T-cell (primary cell): ENCODE results near the gene RIC8B. TPM values are rescaled to one million over a fixed set of nuclear protein-coding genes. Genes with fewer than 3 reads are reported as not detected.

Experiments used
- ATAC-seq, 4 experiments: fragments of 200-7000 bp in 3 of 4; fragments of 150-1000 bp in 1 of 4; cut with Tn5 transposase; replicated peaks in 1 of 4; 1 replicate in 3 of 4; 2 replicates in 1 of 4; pipeline ENCODE4 v1.10.0; 2021; ENCODE audit warnings: moderate library complexity in 3 of 4, mild to moderate bottlenecking in 2 of 4, moderate number of reproducible peaks in 1 of 4
- CTCF ChIA-PET, 2 donors: fragments of 300-600 bp; sonication (Branson Sonifier 250); formaldehyde crosslinking; loops; one replicate each; lab custom pipeline; 2022; ENCODE audit warnings: antibody characterized with exemption in 2 of 2; lab: Charles Lee
- POLR2A ChIA-PET, 2 donors: fragments of 300-600 bp; sonication (Branson Sonifier 250); formaldehyde crosslinking; loops; one replicate each; lab custom pipeline; 2022; ENCODE audit warnings: antibody characterized with exemption in 2 of 2; lab: Charles Lee
- DNase-seq, 35 experiments: peaks; one replicate each; pipeline versions ENCODE4 v3.0.0 to v3.0.0-alpha.2; 2013 to 2023
- H3K27ac ChIP-seq: one replicate; pipeline ENCODE4 v1.5.1; 2013; ENCODE audit warnings: low read length
- H3K27me3 ChIP-seq, 2 experiments: replicated peaks in 1 of 2; 1 replicate in 1 of 2; 2 replicates in 1 of 2; pipeline versions ENCODE4 v1.6.1 to v1.7.0; 2013; ENCODE audit warnings: low read length in 1 of 2, mixed read lengths in 1 of 2; ENCODE audit not compliant: control insufficient read depth in 2 of 2, insufficient read depth in 2 of 2; ENCODE audit errors: extremely low read depth in 1 of 2
- H3K36me3 ChIP-seq, 2 donors: 1 replicate in 1 of 2; 2 replicates in 1 of 2; pipeline versions ENCODE4 v1.6.1 to v1.7.0; 2013; ENCODE audit warnings: low read length in 1 of 2; ENCODE audit not compliant: control insufficient read depth in 2 of 2, insufficient read depth in 1 of 2; ENCODE audit errors: extremely low read depth in 1 of 2
- H3K4me1 ChIP-seq, 2 experiments: 1 replicate in 1 of 2; 2 replicates in 1 of 2; pipeline versions ENCODE4 v1.6.1 to v1.7.0; 2013; ENCODE audit warnings: low read length in 2 of 2, mixed read lengths in 1 of 2; ENCODE audit not compliant: insufficient read depth in 2 of 2, control insufficient read depth in 1 of 2; ENCODE audit errors: extremely low read depth in 1 of 2
- H3K4me3 ChIP-seq, 2 donors: 1 replicate in 1 of 2; 2 replicates in 1 of 2; pipeline versions ENCODE4 v1.5.1 to v1.7.0; 2013; ENCODE audit warnings: mild to moderate bottlenecking in 2 of 2, low read length in 1 of 2, moderate library complexity in 1 of 2; ENCODE audit not compliant: control insufficient read depth in 1 of 2; ENCODE audit errors: extremely low read depth in 1 of 2
- H3K9me3 ChIP-seq: 2 replicates; pipeline ENCODE4 v1.7.0; 2013
- H3K27ac Mint-ChIP-seq, 2 donors: one replicate each; pipeline ENCODE4 v1.8.0; 2020 to 2021; ENCODE audit warnings: mild to moderate bottlenecking in 2 of 2, mixed read lengths in 2 of 2
- H3K27me3 Mint-ChIP-seq, 2 donors: one replicate each; pipeline ENCODE4 v1.8.0; 2021 to 2022; ENCODE audit warnings: mixed read lengths in 2 of 2
- H3K36me3 Mint-ChIP-seq: one replicate; pipeline ENCODE4 v1.8.0; 2021; ENCODE audit warnings: mixed read lengths
- H3K4me1 Mint-ChIP-seq, 3 donors: one replicate each; pipeline ENCODE4 v1.8.0; 2020 to 2022; ENCODE audit warnings: mixed read lengths in 3 of 3, mild to moderate bottlenecking in 1 of 3
- H3K4me3 Mint-ChIP-seq, 3 donors: one replicate each; pipeline ENCODE4 v1.8.0; 2020 to 2022; ENCODE audit warnings: mild to moderate bottlenecking in 3 of 3, mixed read lengths in 3 of 3, moderate library complexity in 3 of 3
- H3K9me3 Mint-ChIP-seq, 3 donors: one replicate each; pipeline ENCODE4 v1.8.0; 2020 to 2022; ENCODE audit warnings: mixed read lengths in 3 of 3
- WGBS: methylation state at CpG from one replicate; pipeline ENCODE4 v1.1.5; 2013; ENCODE audit warnings: missing lambda C conversion rate; ENCODE audit not compliant: insufficient coverage; 5-methylcytosine and 5-hydroxymethylcytosine counted together
- total RNA-seq, 35 experiments: library from RNA in 6 of 35; stranded (reverse) in 6 of 35; fragments of 120-200 nt in 1 of 35; gene quantifications; one replicate each; pipeline versions ENCODE4 v1.2.1 to v1.2.4 and lab custom pipeline; 2013 to 2026

The RIC8B gene
- total RNA-seq, 5 donors from 2014 or later (not counting 1 experiment from before 2014, with no cell fraction given): 12.9 to 16.7 (median 13.9) TPM

DNA sequence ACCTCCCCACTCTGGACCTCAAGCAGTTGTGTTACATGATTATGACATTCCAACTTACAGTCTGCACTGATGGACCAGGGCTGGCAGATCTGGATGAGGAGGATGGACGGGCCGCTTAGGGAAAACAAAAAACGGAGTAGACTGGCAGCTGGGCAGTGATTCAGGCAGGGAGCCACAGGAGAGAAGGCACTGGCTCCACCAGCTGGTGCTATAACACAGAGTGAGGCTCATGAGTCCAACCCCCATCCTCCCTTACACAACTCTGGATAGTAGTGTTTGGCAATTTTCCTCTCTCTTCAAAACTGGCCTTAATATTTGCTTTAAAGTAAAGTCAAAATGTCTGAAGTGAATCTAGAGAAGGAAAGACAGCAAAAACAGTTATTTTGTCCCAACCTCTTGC is 9.7 kb upstream of the RIC8B start:
- Histone ChIP-seq H3K4me3 (no peak overlapping the region), H3K27me3 (peaks cover 0 to 6% of the 10 kb centered on the region in 2 experiments), H3K9me3 (no peaks in the 10 kb centered on the region), H3K27ac (no peak overlapping the region), H3K36me3 (no peaks in the 10 kb centered on the region), H3K4me1 (peaks cover 19 to 21% of the 10 kb centered on the region in 2 experiments)
- Mint-ChIP-seq H3K27me3 (no peaks in the 10 kb centered on the region), H3K36me3 (no peaks in the 10 kb centered on the region), H3K9me3 (no peaks in the 10 kb centered on the region), H3K4me1 (peaks cover 29 to 32% (median 32%) of the 10 kb centered on the region in 3 donors), H3K4me3 (no peak overlapping the region), H3K27ac (no peak overlapping the region)
- no CpG with 5 or more reads among the region's 3 CpGs for WGBS
- ChIA-PET CTCF (no interaction called here), POLR2A (no interaction called here)
- no peak for DNase-seq
- no peak for ATAC-seq

DNA sequence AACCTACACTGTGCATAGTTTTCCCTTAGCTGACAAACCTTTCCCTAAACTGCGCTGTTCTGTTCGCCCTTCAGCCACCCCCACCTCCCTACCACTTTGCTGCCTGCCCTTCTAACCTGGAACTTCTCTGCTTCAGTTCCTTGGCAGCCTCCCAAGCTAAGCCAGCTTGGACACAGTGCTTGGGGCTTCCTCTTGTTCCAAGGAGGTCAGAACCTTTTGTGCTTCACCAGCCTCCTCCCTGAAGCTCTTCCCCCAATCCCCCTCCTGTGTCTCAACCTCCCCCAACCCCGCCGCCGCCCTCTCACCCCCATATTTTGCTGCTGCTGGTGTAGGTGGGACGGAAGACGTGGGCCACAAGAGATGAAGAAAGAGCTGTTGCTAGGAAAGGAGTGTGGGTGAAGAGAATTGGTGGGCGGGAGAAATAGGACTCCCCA is 8.1 kb upstream of the RIC8B start:
- Histone ChIP-seq H3K27me3 (peaks cover 0 to 6% of the 10 kb centered on the region in 2 experiments), H3K4me1 (peaks cover 12 to 13% of the 10 kb centered on the region in 2 experiments), H3K9me3 (no peaks in the 10 kb centered on the region), H3K36me3 (no peaks in the 10 kb centered on the region), H3K4me3 (no peak overlapping the region), H3K27ac (no peak overlapping the region)
- peak in 2 of 4 experiments; percentile 43 to 54 for ATAC-seq
- ChIA-PET CTCF (interaction anchor here (0.5 to 1.0 kb wide), 6 partner anchors 13 to 1754 kb away, joined by 3 to 6 read pairs (median 3); no protein-coding TSS in a partner anchor), POLR2A (interaction anchor here (0.6 to 0.7 kb wide), 4 partner anchors 9 to 125 kb away, joined by 3 to 4 read pairs (median 3); no protein-coding TSS in a partner anchor)
- Mint-ChIP-seq H3K27me3 (no peaks in the 10 kb centered on the region), H3K9me3 (no peaks in the 10 kb centered on the region), H3K4me1 (peaks cover 13 to 17% (median 17%) of the 10 kb centered on the region in 3 donors), H3K27ac (peak overlapping the region in 1 of 2 donors; percentile 35), H3K4me3 (peak overlapping the region in 1 of 3 donors; percentile 4), H3K36me3 (no peaks in the 10 kb centered on the region)
- DNase-seq: no peak
- WGBS: 37% methylated on average over 2 of the region's 8 CpGs

DNA sequence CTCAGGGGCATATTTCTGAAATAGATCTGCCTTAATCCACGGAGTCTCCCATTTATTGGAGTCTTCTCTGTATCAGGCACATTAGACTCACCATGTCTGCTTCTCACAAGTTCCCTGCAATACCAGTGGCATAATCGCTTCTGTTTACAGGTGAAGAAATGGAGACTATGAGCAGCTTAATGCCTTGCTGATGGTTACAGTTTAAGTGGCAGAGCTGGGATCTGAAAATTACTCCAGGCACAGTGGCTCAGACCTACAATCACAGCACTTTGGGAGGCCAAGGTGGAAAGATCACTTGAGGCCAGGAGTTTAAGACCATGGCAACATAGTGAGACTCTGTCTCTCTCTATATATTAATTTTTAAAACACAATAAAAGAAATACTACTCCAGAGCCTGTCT is 7.3 kb upstream of the RIC8B start:
- H3K4me3 ChIP-seq: no peak overlapping the region
- peaks cover 0 to 6% of the 10 kb centered on the region in 2 experiments for H3K27me3 ChIP-seq
- CTCF ChIA-PET: interaction anchor here in 1 of 2 donors (0.6 to 1.0 kb wide), 2 partner anchors 17 to 549 kb away, joined by 3 to 6 read pairs; no protein-coding TSS in a partner anchor
- H3K27ac ChIP-seq: no peak overlapping the region
- Mint-ChIP-seq H3K4me1 (peaks cover 12 to 17% (median 17%) of the 10 kb centered on the region in 3 donors), H3K27me3 (no peaks in the 10 kb centered on the region), H3K36me3 (no peaks in the 10 kb centered on the region), H3K9me3 (no peaks in the 10 kb centered on the region), H3K27ac (no peak overlapping the region), H3K4me3 (peak overlapping the region in 1 of 3 donors; percentile 4)
- ATAC-seq (no peak), DNase-seq (no peak)
- no CpG with 5 or more reads among the region's 2 CpGs for WGBS
- no peaks in the 10 kb centered on the region for H3K9me3 ChIP-seq
- H3K4me1 ChIP-seq: peaks cover 12 to 13% of the 10 kb centered on the region in 2 experiments
- POLR2A ChIA-PET: interaction anchor here in 1 of 2 donors (0.7 kb wide), 1 partner anchor 10 kb away, joined by 3 read pairs; no protein-coding TSS in a partner anchor
- no peaks in the 10 kb centered on the region for H3K36me3 ChIP-seq

- Histone ChIP-seq H3K4me1 (peaks cover 12 to 13% of the 10 kb centered on the region in 2 experiments), H3K27me3 (peaks cover 0 to 6% of the 10 kb centered on the region in 2 experiments), H3K4me3 (no peak overlapping the region), H3K27ac (no peak overlapping the region), H3K9me3 (no peaks in the 10 kb centered on the region), H3K36me3 (no peaks in the 10 kb centered on the region)
- ChIA-PET CTCF (no interaction called here), POLR2A (interaction anchor here in 1 of 2 donors (0.6 kb wide), 1 partner anchor 21 kb away, joined by 8 read pairs; no protein-coding TSS in a partner anchor)
- Mint-ChIP-seq H3K27ac (no peak overlapping the region), H3K4me1 (peaks cover 12 to 17% (median 17%) of the 10 kb centered on the region in 3 donors), H3K27me3 (no peaks in the 10 kb centered on the region), H3K36me3 (no peaks in the 10 kb centered on the region), H3K9me3 (no peaks in the 10 kb centered on the region), H3K4me3 (no peak overlapping the region)
- WGBS: 66% methylated on average over 4 of the region's 9 CpGs
- DNase-seq (no peak), ATAC-seq (no peak)
Observed at GRCh38 chr12:106767954-106768822, 6.3 kb upstream of the RIC8B start.

- ChIA-PET POLR2A (no interaction called here), CTCF (no interaction called here)
- no peak overlapping the region for H3K27ac ChIP-seq
- peaks cover 0 to 6% of the 10 kb centered on the region in 2 experiments for H3K27me3 ChIP-seq
- no peaks in the 10 kb centered on the region for H3K9me3 ChIP-seq
- Mint-ChIP-seq H3K27ac (no peak overlapping the region), H3K36me3 (no peaks in the 10 kb centered on the region), H3K9me3 (no peaks in the 10 kb centered on the region), H3K4me1 (peaks cover 18 to 21% (median 21%) of the 10 kb centered on the region in 3 donors), H3K27me3 (no peaks in the 10 kb centered on the region), H3K4me3 (no peak overlapping the region)
- ATAC-seq: no peak
- DNase-seq: no peak
- H3K4me3 ChIP-seq: no peak overlapping the region
- peaks cover 12 to 18% of the 10 kb centered on the region in 2 experiments for H3K4me1 ChIP-seq
- WGBS: 73% methylated on average over 3 of the region's 5 CpGs
- no peaks in the 10 kb centered on the region for H3K36me3 ChIP-seq
Observed at GRCh38 chr12:106769078-106769477, 5.4 kb upstream of the RIC8B start.

- peaks cover 12 to 18% of the 10 kb centered on the region in 2 experiments for H3K4me1 ChIP-seq
- no peak for ATAC-seq
- H3K27ac ChIP-seq: no peak overlapping the region
- ChIA-PET CTCF (no interaction called here), POLR2A (no interaction called here)
- no peak overlapping the region for H3K4me3 ChIP-seq
- Mint-ChIP-seq H3K27me3 (no peaks in the 10 kb centered on the region), H3K36me3 (no peaks in the 10 kb centered on the region), H3K9me3 (no peaks in the 10 kb centered on the region), H3K4me1 (peaks cover 19 to 23% (median 21%) of the 10 kb centered on the region in 3 donors), H3K4me3 (no peak overlapping the region), H3K27ac (no peak overlapping the region)
- H3K9me3 ChIP-seq: no peaks in the 10 kb centered on the region
- 80% methylated on average over 3 of the region's 6 CpGs for WGBS
- peaks cover 0 to 2% of the 10 kb centered on the region in 2 experiments for H3K27me3 ChIP-seq
- DNase-seq: no peak
- no peaks in the 10 kb centered on the region for H3K36me3 ChIP-seq
Observed at GRCh38 chr12:106769546-106769945, 4.9 kb upstream of the RIC8B start.
